GM10266 (cell line): ENCODE measurements around the gene CYGB.
"Not testable (repeated sequence)": the region's sequence is repeated elsewhere in the genome, so short reads cannot be mapped to it uniquely, and the experiment has no call there.

Experiments used
- DNase-seq: peaks from one replicate; pipeline ENCODE4 v3.0.0; 2012; ENCODE audit errors: extremely low spot score
- TF ChIP-seq, protein P1 (sequence below): IDR thresholded peaks from 2 replicates; pipeline ENCODE4 v1.5.1; 2012; ENCODE audit warnings: mild to moderate bottlenecking, low read depth; ENCODE audit not compliant: control insufficient read depth, insufficient read depth; ENCODE audit errors: missing control alignments

Gene CYGB

DNA sequence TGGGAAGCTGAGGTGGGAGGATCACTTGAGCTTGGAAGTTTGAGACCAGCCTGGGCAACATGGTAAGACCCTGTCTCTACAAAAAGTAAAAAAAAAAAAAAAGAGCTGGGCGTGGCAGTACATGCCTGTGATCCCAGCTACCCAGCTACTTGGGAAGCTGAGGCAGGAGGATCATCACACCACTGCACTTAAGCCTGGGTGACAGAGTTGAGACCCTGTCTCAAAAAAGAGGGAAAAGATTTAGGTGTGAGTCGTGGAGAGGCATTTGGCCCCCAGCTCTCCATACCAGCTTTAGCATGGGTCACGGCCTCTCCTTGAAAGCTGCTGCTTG is 29.1 kb upstream of the CYGB start:
- TF ChIP-seq, protein P1, sequence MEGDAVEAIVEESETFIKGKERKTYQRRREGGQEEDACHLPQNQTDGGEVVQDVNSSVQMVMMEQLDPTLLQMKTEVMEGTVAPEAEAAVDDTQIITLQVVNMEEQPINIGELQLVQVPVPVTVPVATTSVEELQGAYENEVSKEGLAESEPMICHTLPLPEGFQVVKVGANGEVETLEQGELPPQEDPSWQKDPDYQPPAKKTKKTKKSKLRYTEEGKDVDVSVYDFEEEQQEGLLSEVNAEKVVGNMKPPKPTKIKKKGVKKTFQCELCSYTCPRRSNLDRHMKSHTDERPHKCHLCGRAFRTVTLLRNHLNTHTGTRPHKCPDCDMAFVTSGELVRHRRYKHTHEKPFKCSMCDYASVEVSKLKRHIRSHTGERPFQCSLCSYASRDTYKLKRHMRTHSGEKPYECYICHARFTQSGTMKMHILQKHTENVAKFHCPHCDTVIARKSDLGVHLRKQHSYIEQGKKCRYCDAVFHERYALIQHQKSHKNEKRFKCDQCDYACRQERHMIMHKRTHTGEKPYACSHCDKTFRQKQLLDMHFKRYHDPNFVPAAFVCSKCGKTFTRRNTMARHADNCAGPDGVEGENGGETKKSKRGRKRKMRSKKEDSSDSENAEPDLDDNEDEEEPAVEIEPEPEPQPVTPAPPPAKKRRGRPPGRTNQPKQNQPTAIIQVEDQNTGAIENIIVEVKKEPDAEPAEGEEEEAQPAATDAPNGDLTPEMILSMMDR = no peak
- DNase-seq = no peak

DNA sequence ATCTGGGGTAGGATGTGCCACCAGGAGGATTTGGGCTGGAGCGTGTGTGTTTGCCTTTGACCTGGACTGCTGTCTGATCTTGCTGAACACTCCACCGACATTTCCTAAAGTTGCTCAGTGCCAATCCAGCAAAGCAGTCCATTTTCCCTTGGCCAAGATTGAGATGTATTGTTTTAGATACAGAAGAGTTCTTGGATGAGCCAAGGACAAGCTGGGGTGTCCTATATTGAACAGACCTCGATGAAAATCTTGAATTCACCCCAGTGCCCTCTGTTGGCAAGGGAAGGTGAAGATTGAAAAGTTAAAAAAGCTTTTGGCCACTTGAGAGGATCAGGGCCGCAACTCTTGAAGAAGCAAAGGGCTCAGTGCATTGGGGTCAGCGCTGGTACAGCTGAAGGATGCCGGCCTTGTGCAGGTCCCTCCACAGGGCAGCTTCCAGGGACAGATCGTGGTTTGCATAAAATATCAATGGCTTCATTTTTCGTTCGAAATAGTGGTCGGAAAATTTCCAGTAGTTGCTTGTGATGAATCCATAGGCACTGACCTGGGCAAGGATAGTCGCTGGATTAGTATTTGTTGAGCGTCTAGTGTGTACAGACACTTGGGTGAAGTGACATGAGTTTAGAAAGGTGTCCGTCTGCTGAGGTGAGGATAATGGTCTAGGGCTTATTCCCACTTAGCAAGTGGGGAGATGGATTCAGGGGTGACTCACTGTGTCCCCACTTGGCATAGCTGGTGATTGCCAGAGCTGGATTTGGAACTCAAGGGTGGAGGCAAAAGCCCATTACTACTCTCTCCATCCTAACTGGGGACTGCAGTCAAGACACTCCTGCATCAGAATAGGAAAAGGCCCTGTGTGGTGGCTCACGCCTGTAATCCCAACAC is 28.5 kb upstream of the CYGB start:
- TF ChIP-seq, protein P1 = no peak
- no peak for DNase-seq

DNA sequence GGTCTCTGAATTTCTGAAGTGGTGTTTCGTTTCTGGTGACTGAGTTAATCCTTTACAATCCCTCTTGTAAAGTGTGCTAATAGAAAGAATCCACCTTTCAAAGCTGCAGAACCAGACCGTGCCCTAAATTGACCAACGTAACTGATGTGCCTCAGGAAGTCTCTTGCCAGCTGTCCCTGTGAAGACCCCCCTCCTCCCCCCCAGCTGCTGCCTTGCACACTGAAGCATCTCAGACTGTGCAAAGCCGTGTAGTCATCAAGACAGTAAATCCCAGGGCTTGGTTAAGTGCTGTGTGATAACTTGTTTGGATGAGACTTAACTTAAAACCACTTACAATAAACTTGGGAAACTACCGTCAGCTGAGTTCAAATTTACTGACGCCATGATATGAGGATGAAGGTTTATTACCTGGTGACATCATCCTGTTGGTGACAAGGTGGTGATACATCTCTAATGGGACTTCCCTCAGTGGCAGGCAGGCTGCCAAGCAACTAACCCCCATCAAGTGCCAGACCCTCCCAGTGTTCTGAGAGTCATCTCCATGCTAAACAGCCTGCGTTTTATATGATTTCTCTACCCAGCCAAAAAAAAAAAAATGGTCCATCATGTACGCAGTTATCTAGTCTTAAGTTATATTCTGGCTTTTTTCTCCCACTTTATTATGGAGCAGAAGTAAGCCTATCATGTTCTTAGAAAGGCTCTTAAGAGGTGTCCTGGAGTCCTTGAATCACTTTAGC is 27.6 kb upstream of the CYGB start:
- not testable (repeated sequence) for DNase-seq

DNA sequence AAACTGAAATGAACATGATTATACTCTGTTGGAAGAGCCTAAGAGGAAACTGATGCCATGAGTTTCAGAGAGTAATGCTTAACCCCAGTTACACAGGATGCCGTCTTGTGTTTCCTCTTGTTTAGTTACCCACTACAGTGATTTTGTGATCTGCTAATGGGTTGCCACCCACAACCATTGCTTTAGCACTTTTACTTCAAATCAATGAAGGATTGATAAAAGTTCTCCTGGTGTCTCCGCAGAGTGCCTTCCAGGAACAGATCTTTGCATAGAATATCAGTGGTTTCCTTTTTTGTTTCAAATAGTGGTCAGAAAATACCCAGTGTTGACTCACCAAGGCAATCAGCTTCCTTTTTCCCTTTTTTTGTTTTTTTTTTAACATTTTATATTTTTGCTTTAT is 25.9 kb upstream of the CYGB start:
- not testable (repeated sequence) for DNase-seq

DNA sequence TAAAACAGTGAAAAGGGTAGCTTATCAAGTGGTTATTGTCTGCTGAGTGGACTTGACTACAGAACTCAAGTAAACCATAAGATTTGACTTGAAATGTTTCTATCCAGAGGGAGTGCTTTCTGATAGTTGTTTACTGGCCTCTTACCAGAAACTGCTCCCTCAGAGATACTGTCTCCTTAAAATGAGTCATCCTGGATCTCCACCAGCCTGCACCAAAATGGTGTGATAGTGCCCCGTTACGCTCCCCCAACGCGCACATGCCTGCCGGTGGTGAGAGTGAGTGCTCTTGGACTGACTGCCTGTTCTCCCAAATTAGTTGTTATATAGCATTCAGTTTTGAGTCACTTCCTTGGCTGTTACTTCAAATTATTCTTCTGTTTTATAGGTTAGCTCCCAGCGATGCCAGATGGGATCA is 25.2 kb upstream of the CYGB start:
- TF ChIP-seq, protein P1 = no peak
- DNase-seq = no peak

DNA sequence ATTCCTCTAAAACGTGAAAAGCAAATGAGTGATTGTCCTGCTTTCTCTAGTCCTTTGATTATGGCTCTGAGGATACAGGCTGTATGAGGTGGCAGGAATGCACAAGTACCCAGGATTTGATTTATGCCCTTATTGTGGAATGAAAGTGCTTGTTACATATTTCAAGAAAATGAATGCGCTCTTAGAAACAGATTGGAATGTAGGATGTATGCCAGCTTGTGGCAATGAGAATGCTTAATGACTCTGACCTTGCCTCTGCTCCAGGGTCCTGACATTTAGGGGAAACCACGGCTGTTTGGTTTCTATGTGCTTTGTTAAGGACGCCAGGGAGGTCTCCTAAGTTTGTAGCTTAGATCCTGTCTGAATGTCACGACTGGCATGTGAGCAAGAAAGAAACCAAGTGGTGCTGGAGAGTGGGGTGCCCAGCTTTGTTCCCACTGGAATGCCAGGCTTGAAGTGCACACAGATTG is 24.3 kb upstream of the CYGB start:
- TF ChIP-seq, protein P1 = no peak

DNA sequence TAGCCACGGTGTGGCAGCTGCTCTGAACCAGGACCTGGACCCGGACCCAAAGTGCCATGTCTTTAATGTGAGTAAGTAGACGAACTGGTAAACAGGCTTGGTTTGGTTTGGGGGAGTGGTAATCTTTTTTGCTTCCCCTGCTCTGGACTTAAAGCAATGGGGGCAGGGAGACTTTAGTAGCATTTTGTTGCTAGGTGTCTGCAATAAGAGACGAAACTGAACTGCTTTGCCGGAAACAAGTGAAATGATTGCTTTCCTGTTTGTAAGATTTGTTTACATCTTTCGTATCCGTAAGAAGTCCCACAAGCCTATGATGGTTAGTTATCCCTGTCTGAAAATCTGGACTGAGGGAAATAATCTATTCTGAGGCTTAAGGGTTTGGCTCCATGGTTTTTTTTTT is 23.8 kb upstream of the CYGB start:
- no peak for DNase-seq
- TF ChIP-seq, protein P1 = no peak

More for the DNA sequence above, 24.3 kb upstream of the CYGB start:
- no peak for DNase-seq

DNA sequence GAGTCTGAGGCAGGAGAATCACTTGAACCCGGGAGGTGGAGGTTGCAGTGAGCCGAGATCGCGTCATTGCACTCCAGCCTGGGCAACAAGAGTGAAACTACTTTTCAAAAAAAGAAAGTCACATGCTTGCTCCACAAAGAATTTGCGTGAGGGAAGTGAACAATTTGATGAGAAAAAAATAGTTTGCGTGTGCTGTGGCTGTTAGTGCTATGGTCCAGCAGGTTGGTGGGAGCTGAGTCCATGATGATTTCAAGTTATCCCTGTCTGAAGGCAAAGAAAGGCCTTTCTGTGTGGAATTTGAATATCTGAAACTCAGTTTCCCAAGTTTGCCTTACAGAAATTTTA is 23.3 kb upstream of the CYGB start:
- TF ChIP-seq, protein P1 = no peak
- no peak for DNase-seq
